Ascending aorta (tissue), 2 donors: ENCODE results near the gene KIF19. TPM values are rescaled to one million over a fixed set of nuclear protein-coding genes. Genes with fewer than 3 reads are reported as not detected.

Experiments
- DNase-seq, 2 donors: peaks; one replicate each; pipeline ENCODE4 v3.0.0-alpha.2; 2019; ENCODE audit warnings: low spot score in 2 of 2
- H3K27ac ChIP-seq, 2 donors: fragments of 200-600 bp; sonication (generic); one replicate each; pipeline ENCODE4 v1.5.1; 2016 to 2017; ENCODE audit warnings: mild to moderate bottlenecking in 1 of 2
- H3K27me3 ChIP-seq: fragments of 200-600 bp; sonication (generic); one replicate; pipeline ENCODE4 v1.5.1; 2017
- H3K36me3 ChIP-seq, 2 donors: fragments of 200-600 bp; sonication (generic); one replicate each; pipeline ENCODE4 v1.5.1; 2016
- H3K4me1 ChIP-seq, 2 donors: fragments of 200-600 bp; sonication (generic); one replicate each; pipeline ENCODE4 v1.5.1; 2016 to 2017; ENCODE audit warnings: mild to moderate bottlenecking in 1 of 2
- H3K4me3 ChIP-seq, 2 donors: fragments of 200-600 bp; sonication (generic); one replicate each; pipeline ENCODE4 v1.5.1; 2016 to 2017; ENCODE audit warnings: mild to moderate bottlenecking in 1 of 2
- H3K9me3 ChIP-seq, 2 donors: fragments of 200-600 bp; sonication (generic); one replicate each; pipeline ENCODE4 v1.5.1; 2016
- CTCF ChIP-seq, 3 experiments: fragments of 200-600 bp in 2 of 3; fragments of 450-650 bp in 1 of 3; sonication (generic) in 2 of 3; IDR thresholded peaks; one replicate each; pipeline ENCODE4 v1.5.1; 2016 to 2019; ENCODE audit warnings: antibody characterized with exemption in 3 of 3, mild to moderate bottlenecking in 1 of 3, moderate library complexity in 1 of 3
- intact Hi-C: fragments of 100-400 bp; cut with DNase I; formaldehyde crosslinking; loops from one replicate; pipeline ENCODE4 v1.15.1; 2023
- total RNA-seq: library from RNA; depleted of rRNA; stranded (reverse); fragments of >200 nt; gene quantifications from one replicate; pipeline ENCODE4 v1.1.0, GENCODE V29; 2016

KIF19 gene
- total RNA-seq, 1 donor from 2014 or later = 11.7 TPM

- Histone ChIP-seq H3K4me3 (no peak overlapping the region), H3K9me3 (no peaks in the 10 kb centered on the region), H3K27me3 (no peaks in the 10 kb centered on the region), H3K36me3 (no peaks in the 10 kb centered on the region), H3K4me1 (no peaks in the 10 kb centered on the region), H3K27ac (no peak overlapping the region)
- DNase-seq = no peak
- TF ChIP-seq CTCF (IDR thresholded peaks at IDR 0.05) = no peak
- intact Hi-C loops = no loop called here
Measured at GRCh38 chr17:74343121-74343520, 17.1 kb downstream of the KIF19 start.

GRCh38 chr17:74343526-74344284 is 17.7 kb downstream of the KIF19 start:
- no peaks in the 10 kb centered on the region for H3K36me3 ChIP-seq
- DNase-seq = no peak
- intact Hi-C loops = no loop called here
- H3K4me1 ChIP-seq = no peaks in the 10 kb centered on the region
- TF ChIP-seq CTCF (IDR thresholded peaks at IDR 0.05) = no peak
- H3K9me3 ChIP-seq = no peaks in the 10 kb centered on the region
- H3K4me3 ChIP-seq = no peak overlapping the region
- no peaks in the 10 kb centered on the region for H3K27me3 ChIP-seq
- H3K27ac ChIP-seq = no peak overlapping the region

- Histone ChIP-seq H3K4me3 (no peak overlapping the region), H3K27ac (no peak overlapping the region), H3K27me3 (no peaks in the 10 kb centered on the region), H3K4me1 (no peaks in the 10 kb centered on the region), H3K36me3 (no peaks in the 10 kb centered on the region), H3K9me3 (no peaks in the 10 kb centered on the region)
- DNase-seq = no peak
- TF ChIP-seq CTCF (IDR thresholded peaks at IDR 0.05) = no peak
- intact Hi-C loops = no loop called here
Measured at GRCh38 chr17:74344658-74345057, 18.6 kb downstream of the KIF19 start.

GRCh38 chr17:74345433-74346241 is 19.6 kb downstream of the KIF19 start:
- no peak for TF ChIP-seq CTCF (IDR thresholded peaks at IDR 0.05)
- Histone ChIP-seq H3K4me1 (no peaks in the 10 kb centered on the region), H3K36me3 (no peaks in the 10 kb centered on the region), H3K27me3 (no peaks in the 10 kb centered on the region), H3K9me3 (no peaks in the 10 kb centered on the region), H3K4me3 (no peak overlapping the region), H3K27ac (no peak overlapping the region)
- DNase-seq = no peak
- intact Hi-C loops = no loop called here

- Histone ChIP-seq H3K4me1 (no peaks in the 10 kb centered on the region), H3K4me3 (no peak overlapping the region), H3K27ac (no peak overlapping the region), H3K27me3 (no peaks in the 10 kb centered on the region), H3K9me3 (no peaks in the 10 kb centered on the region), H3K36me3 (no peaks in the 10 kb centered on the region)
- no peak for TF ChIP-seq CTCF (IDR thresholded peaks at IDR 0.05)
- intact Hi-C loops = no loop called here
- DNase-seq = no peak
Measured at GRCh38 chr17:74347646-74348045, 21.6 kb downstream of the KIF19 start.
